Measurements from ENCODE around the gene SLC35A2.
"Not testable (repeated sequence)": the region's sequence is repeated elsewhere in the genome, so short reads cannot be mapped to it uniquely, and the experiment has no call there.

SLC35A2 gene

DNA sequence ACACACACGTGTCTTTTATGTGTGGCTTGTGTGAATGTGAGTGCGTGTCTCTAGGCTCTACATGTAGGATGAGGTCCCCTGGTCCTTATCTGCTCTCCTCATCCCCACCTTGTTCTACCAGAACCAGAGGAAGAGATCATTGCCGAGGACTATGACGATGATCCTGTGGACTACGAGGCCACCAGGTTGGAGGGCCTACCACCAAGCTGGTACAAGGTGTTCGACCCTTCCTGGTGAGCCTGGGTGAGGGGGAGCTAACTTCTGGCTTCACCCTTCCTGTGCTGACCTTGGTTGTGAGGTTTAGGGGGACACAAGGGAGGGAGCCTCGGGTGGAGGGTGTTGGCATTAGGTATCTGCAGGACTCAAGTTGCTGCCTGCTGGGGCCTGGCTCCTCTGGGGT, 10.4 kb downstream of the SLC35A2 start:
- DNase-seq = no peak

DNA sequence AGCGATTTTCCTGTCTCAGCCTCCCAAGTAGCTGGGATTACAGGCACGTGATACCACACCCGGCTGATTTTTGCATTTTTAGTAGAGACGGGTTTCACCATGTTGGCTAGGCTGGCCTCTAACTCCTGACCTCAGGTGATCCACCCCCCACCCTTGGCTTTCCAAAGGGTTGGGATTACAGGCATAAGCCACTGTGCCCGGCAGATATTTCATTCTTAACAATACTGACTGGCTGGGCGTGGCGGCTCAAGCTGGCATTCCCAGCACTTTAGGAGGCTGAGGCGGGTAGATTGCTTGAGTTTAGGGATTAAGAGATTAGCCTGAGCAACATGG, 12.4 kb downstream of the SLC35A2 start:
- DNase-seq = no peak

DNA sequence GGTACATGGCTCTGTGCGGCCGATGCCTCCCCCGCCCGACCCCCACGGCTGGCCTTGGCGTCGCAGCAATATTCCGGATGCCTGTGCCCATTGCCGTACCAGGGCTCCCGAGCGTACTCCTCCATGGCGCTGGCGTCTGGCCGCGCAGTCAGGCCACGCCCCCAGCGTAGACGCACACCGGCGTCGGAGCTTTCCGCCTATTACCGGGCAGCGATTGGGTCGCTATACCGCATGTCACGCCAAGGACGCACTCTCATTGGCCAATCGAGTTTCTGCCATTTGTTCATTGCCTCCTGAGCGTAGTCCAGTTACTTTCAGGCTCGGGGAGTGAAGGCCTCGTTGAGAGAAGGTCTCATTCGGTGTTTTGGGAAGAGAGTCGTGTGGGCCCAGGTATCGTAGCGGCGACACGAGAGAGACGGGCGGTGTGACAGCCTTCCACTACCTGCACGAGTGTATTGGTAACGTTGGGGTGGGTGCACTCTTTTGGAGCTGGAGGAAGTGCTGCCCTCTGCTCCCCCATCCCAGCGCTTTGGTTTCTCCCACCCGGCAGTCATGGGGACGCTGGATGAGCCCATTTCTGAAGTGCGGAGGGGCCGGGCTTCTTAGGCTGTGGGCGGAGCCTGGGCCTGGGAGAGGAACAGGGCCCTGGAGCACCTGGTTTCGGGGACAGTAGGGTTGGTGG, 13.7 kb downstream of the SLC35A2 start, which contains the start of the genes PQBP1 and TIMM17B:
PQBP1 (plus strand) TSS at position 306 of the 682 bp plus-strand sequence. CDS start 580 bp downstream, outside the sequence.
TIMM17B (minus strand) TSS at position 144 of the 682 bp plus-strand sequence; CDS start at position 125, 19 bp downstream.
- peak; percentile 96 for DNase-seq

DNA sequence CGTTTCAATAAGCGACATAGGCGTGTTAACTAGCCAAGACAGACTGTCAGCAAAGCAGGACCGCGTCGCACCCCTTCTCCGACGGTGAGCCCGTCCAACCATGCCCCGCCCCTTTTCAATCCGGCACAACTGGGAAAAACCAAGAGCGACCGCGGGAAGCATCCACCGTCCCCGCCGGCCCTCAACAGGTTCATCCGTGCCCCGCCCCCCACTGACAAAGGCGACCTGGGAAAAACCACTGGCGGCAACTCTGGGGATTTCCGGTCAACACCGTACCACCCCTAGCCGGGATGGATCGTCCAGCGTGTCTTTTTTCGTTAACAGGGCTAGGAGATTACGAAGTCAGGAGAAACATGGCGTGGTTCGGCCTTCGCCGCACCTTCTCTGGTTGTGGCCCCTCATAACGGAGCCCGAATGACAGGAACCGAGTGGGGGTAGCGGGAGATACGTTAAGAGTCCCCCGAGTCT, 14.3 kb downstream of the SLC35A2 start:
- peak; percentile 91 for DNase-seq

DNA sequence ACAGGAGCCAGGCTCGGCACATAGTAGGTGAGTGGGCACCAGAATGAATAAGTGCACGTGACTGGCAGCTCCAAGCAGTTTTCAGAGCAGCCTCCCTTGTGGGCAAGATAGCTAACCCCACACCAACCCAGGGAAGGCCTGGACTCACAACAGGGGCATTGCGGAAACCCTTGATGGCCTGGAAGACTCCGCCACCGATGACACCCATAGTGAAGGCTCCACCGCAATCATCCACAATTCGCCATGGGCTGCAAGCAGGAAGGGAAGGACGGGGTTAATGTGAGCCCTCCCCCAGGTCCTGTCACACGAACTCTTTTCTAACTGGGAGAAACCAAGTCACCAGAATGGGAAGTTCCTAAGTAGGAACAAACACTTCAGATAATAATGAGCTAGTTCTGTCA, 14.8 kb downstream of the SLC35A2 start:
- DNase-seq = peak; percentile 39

DNA sequence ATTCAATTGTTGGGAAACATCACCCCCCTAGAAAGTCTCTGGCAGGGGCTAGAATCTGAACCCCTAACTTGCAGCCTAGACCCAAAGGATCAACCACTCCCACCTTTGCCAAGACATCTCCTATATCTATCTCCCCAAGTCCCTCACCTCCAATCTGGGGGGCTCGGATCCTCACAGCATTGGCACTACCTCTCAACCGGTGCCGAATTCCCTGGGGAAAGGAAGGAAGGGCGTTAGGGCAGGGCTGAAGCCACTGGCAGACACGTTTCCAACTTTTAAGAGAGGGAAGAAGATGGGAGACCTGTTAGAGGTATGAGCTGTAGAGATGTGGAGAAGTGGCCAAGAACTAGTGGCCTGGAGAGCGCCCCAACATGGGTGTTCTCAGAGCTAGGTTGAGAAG, 16.6 kb downstream of the SLC35A2 start:
- no peak for DNase-seq

DNA sequence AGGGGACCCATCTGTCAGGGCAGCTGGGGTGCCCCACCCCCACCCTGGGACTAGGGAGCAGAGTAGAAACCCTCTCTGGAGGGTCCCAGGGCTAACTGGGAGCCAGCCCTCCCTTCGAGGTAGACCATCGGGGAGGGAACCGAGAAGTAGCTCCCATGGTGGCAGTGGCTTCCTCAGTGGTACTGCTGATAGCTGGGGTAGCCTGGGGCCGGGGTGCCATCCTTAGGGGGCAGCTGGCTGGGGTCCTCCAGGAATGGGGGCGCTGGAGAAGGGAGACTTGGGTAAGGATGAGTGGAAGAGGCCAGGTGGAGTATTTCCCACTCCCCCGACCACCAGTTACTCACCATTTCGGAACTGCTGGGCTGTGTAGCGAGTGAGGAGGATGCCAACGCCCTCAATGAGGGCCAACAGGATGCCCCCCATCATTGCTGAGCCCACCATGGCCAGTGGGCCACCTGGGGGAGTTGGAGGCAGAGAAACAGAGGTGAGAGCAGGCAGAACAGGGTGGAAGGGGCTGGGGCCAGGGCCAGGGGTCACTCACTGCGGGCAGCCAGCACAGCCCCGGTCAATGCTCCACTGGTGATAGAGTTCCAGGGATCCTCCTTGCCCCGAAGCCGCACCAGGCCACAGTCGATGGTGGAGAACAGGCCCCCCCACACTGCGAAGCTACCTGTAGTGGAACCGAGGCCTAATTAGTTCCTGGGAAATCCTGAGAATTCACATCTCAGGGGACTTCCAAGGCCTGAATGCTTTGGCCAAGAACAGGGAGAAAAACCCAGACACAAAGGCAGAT, 17.7 kb downstream of the SLC35A2 start:
- DNase-seq = no peak

DNA sequence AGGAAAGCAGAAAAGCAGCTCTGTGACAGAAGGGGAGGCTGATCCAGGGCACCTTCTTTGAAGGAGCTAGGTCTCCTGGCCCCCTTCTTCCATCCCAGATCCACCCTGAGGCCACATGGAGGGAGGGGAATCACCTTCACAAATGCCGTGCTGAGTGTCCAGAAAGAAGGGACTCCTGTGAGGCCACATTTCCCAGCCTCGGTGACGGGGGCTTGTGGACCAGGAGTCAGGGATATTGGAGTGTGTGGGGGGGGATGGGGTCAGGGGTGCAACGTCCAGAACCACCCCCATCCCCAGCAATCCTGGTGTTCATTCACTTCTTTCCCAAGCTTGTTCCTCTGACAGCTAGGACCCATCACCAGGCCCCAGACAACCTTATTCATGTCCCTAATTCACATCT, 18.6 kb downstream of the SLC35A2 start:
- no peak for DNase-seq

DNA sequence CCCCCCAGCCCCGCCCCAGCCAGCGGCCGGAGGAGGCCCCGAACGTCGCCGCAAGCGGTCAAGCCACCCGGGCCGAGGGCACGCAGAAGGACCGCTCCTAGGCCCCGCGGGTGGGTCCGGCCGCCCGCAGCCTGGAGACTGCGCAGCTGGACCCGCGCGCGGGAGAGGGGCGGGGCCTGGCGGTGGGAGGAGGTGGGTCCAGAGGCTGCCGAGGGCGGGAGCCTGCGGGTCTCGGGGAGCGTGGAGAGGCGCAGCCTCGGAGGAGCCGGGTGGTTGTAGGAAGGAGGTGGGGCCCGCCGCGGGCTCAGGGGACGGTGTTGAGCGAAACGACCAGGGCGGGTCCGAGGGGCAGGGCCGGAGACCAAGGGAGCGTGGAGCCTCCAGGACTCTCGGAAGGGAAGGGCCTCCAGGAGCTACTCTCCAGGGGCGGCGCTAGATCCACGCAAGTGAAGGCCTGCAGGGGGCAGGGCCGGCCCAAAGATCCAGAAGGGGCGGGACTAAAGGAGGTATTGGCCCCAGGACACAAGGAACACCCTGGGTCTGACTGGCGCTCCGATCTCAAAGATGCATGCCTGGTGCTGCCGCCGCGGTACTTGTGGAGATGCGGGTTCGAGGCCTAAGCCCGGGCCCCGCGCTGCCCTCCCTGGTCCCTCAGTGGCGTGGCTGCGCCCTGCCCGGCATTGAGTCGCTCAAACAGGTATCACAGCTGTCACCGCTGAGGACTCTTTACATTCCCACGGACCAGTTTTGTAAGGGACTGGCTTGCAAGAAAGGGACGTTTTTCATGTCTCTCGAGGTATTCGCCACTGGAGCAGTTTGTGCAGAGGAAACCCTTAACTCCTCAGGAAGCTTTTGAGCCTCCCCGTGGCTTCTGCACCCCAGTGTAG, 19.8 kb downstream of the SLC35A2 start:
- peak; percentile 92 for DNase-seq

DNA sequence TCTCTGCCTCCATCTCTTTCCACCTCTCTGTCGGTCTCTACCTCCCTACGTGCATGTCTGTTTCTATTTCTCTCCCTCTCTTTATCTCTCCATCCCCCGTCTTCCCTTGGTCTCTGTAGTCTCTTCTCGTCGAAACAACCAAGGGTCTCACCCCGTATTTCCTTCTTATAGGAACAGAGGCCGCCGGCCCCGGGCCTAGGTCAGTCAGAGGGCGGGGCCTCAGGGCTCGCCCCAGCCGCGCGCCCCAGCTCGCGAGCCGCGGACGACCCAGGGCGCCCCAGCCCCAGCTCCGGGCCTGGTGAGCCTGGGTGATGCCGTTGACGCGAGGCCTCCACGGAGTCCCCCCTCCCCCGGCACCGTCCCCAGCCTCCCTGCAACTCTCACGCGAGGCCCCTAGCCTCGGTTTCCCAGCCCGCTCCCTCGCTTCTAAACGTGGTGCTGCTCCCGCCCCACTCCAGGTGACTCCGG, 20.5 kb downstream of the SLC35A2 start:
- peak; percentile 49 for DNase-seq

DNA sequence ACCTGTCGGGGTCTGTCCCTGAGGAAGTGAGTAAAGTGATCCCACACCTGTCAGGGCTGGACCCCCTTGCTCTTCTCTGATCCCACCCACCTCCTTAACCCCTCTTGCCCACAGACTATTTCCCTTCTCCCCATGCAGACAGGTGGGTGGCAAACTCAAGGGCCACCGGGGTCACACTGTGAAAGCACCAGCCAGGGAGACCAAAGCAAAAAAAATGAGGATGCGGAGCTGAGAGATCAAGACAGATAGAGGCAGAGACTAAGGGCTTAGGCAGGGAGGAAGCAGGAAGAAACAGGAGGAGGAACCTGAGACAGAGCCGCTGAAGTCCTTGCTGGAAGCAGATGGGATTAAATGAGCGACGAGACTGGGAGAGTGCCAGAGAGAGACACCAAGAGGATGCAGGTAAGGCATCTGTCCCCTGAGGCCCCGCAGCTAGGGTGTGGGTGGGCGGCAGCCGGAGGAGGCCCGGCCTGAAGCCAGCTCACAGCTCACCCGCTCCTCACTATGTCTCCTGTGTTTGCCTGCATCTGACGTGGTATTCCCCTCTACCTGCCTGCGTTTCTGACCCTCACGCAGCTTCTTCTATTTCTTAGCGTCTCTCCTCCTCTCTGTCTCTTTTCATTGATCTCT, 21.0 kb downstream of the SLC35A2 start:
- peak; percentile 27 for DNase-seq

DNA sequence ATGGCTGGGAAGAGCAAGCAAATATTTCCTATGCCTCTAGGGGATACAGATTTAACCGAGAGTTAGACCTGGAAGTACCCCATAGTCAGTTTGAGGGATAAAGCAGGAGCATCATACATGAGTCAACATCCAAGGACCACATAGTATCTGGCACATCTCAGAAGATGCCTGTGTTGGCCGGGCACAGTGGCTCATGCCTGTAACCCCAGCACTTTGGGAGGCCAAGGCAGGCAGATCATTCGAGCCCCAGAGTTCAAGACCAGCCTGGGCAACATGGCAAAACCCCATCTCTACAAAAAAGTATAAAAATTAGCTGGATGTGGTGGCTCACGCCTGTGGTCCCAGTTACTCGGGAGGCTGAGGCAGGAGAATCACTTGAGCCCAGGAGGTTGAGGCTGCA, 24.9 kb downstream of the SLC35A2 start:
- not testable (repeated sequence) for DNase-seq

DNA sequence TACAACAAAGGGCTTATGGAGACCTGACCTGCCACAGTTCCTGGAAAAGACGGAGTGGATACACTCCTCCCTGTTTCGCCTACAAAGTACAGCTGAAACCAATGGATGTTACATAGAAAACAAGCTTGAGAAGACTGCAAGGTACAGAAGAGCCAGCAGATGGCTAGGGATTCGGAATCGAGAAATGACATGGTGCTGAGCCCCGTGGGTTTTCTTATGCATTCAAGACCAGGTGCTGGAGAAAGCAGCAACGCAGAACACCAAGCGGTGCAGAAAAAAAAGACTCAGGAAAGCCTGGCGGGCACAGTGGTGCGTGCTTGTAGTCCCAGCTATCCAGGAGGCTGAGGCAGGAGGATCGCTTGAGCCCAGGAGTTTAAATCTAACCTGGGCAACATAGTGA, 27.7 kb downstream of the SLC35A2 start:
- peak; percentile 3 for DNase-seq

DNA sequence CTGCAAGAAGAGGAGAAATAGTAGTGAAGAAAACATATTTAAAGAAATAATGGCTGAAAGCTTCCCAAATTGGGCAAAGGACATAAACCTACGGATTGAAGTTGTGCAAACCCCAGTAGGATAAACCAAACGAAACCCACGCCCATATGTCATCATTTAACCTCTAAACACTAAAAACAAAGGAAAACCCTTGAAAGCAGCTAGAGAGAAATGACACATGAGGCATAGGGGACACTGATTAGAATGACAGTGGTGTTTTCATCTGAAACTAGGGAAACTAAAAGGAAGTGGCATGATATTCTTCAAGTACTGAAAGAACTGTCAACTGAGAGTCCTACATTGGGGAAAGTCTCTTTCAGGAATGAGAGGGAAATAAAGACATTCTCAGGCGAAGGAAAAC, 34.5 kb downstream of the SLC35A2 start:
- DNase-seq = not testable (repeated sequence)

DNA sequence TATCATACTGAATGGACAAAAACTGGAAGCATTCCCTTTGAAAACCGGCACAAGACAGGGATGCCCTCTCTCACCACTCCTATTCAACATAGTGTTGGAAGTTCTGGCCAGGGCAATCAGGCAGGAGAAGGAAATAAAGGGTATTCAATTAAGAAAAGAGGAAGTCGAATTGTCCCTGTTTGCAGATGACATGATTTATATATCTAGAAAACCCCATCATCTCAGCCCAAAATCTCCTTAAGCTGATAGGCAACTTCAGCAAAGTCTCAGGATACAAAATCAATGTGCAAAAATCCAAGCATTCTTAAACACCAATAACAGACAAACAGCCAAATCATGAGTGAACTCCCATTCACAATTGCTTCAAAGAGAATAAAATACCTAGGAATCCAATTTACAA, 39.4 kb downstream of the SLC35A2 start:
- not testable (repeated sequence) for DNase-seq

DNA sequence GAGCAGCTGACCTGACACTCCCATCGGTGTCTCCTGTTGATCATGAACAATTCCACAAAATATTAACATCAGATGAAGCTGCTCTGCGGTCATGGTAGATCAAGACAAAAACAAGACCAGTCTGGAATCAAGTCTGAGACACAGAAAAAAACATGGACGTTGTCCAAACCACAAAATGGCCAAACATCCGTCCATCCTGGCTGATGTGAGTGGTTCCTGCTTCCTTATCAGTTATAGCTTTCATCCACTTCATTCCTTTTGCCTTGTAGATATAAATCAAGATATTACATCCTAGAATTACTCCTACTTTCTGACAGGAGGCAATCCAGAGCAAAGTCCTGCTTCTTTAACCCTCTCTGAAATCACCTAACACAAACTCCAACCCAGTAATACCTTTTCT, 47.2 kb downstream of the SLC35A2 start:
- no peak for DNase-seq

DNA sequence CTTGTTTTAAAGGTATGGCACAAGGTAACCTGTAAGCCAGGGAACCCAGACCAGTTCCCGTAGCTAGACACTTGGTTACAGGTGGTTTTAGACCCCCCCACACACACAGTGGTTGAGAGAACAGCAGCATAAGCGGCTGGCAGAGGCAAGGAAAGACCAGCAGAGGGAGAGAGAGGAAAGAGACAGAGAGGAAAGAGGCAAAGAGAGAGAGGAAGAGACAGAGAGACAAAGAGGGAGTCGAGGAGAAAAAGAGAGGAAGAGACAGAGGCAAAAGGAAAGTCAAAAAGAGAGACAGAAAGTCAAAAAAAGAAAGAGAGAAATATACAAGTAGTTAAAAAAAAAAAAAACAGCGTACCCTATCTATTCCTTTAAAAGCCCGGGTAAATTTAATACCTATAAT, 56.5 kb downstream of the SLC35A2 start:
- DNase-seq = peak; percentile 42

DNA sequence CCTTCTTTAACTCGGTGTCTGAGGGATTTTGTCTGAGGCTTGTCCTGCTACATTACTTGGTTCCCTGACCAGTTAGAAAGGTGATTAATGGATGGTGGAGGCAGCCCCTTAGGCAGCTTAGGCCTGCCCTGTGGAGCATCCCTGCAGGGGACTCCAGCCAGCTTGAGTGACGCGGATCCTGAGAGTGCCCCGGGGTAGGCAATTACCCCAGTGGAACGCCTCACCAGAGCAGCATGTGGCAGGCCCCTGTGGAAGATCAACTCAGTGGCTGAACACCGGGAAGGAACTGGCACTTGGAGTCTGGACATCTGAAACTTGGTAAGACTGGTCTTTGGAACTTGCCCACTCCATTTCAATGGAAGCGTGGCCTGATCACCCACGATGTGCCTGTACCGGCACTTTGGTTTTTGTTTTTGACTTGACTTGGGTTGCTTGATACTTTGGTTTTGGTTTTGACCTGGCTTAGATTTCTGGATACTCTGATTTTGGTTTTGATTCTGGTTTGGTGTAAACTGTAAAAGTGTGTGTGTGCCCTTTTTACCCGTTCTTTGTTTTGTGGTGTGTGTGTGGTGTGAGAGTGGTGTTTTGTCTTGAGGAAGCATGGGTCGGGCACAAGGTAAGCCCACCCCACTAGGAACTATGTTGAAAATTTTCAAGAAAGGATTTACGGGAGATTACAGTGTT, 57.2 kb downstream of the SLC35A2 start:
- not testable (repeated sequence) for DNase-seq

DNA sequence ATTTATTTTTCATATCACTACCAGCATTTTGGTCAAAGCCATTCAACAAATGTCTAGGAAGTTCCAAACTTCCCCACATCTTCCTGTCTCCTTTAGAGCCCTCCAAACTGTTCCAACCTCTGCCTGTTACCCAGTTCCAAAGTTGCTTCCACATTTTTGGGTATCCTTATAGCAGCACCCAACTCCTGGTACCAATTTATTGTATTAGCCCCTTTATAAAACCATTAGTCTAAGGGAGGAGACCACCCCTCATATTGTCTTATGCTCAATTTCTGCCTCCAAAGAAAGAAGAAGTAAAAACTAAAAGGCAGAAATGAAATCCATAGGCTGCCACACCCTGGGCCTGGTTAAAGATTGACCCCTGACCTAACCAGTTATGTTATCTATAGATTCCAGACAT, 58.0 kb downstream of the SLC35A2 start:
- DNase-seq = not testable (repeated sequence)

Measured in NCI-H69 (cell line).